H54 (cell line): ENCODE measurements around the gene PINLYP.
A peak's percentile ranks its signal among the peaks of the same experiment; 100 is the strongest.

Source experiments
- DNase-seq: peaks from one replicate; pipeline ENCODE4 v3.0.0; 2011; ENCODE audit warnings: low spot score, mixed read lengths; ENCODE audit not compliant: insufficient read length
- FAIRE-seq: peaks from 3 replicates; lab custom pipeline; 2011; peaks lifted over from hg19 to GRCh38; lab: Jason Lieb, UNC
- POLR2A ChIP-seq: IDR thresholded peaks from 2 replicates; pipeline ENCODE4 v1.6.1; 2011; ENCODE audit warnings: low read depth, mild to moderate bottlenecking, low read length

The PINLYP gene

DNA sequence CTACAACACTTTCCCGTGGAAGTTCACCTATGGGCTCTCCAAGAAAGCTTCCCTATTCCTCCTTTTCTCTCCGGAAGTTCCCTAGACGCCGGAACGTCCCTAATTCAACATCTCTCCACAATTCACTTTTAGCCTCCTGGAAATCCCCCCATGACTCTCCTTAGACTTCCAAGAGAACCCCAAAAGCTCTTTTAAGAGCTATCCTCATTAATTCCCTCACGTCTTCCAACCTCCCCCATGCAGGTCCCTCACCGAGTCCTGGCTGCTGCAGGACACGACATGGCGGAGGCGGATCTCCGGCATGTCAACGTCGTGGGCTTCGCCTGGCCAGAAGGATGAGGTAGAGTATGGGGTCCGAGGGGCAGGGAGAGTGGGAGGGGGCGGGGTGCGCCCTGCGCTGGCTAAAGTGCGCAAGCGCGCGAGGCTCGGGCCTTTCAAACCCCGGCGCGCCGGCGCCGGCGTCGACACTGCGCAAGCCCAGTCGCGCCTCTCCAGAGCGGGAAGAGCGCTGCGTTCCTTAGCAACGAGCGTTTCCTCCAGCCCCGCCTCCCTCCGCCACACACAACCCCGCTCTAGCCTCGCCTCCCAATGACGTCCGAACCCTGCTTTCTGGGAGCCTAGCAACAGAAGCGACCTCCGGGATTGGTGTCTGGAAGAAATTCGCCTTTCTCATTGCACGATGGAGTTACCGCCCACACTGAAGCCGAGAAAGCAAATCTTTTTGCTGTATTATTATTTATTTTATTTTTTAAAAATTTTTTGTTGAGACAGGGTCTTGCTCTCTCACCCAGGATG lies at the start of gene PINLYP, which contains the start of gene XRCC1:
Gene PINLYP, plus strand, starts transcription at position 646 of the 795 bp plus-strand sequence. CDS start 1,391 bp downstream, outside the sequence.
Gene XRCC1, minus strand, starts transcription at position 372 of the 795 bp plus-strand sequence. Its CDS starts 69 bp downstream, at position 303.
- peak; percentile 90 for FAIRE-seq
- TF ChIP-seq POLR2A: peak; percentile 60
- peak; percentile 99 for DNase-seq

- no peak for DNase-seq
- no peak for FAIRE-seq
- no peak for TF ChIP-seq POLR2A
Observed at GRCh38 chr19:43525836-43526771, 49.5 kb upstream of the PINLYP start.

DNA sequence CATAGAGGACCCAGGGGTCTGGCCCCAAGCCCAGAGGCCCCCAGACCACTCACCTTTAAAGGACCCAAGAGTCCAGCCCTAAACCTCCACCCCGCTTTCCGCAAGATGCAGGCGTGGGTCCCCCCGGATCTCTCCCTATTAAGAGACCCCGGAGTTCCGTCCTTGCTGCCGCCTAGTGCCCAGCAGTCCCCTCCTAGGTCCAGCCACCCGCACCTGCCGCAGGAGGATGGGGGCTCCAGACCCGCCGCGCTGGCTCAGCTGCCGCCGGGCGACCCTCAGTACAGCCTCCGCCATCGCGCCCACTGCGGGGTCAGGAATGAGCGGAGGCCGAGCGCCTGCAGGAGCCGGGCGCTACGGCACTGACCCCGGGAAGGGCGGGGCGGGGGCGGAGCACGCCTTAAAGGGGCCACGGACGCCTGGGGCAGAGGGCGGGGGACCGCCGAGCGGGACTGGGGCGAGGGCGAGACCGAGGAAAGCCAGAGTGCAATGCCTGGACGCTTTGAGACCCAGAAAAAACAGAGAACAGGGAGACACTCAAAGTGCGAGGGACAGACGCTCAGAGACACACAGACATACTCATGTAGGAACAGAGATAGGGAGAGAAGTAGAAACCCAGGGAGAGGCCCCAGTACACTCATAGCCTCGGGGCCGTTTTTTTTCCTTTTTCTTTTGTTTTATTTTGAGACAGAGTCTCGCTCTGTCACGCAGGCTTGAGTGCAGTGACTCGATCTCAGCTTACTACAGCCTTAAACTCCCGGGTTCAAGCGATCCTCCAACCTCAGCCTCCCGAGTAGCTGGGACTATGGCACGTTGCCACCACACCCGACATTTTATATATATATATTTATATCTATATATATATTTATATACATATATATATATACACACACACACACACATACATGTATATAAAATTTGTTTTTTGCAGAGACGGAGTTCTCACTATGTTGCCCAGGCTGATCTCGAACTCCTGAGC lies 48.4 kb upstream of the PINLYP start, which contains the start of gene ETHE1:
Gene ETHE1, minus strand, starts transcription at position 318 of the 976 bp plus-strand sequence. Its CDS starts 24 bp downstream, at position 294.
- DNase-seq (peak; percentile 88), FAIRE-seq (no peak)
- peak; percentile 96 for TF ChIP-seq POLR2A

DNA sequence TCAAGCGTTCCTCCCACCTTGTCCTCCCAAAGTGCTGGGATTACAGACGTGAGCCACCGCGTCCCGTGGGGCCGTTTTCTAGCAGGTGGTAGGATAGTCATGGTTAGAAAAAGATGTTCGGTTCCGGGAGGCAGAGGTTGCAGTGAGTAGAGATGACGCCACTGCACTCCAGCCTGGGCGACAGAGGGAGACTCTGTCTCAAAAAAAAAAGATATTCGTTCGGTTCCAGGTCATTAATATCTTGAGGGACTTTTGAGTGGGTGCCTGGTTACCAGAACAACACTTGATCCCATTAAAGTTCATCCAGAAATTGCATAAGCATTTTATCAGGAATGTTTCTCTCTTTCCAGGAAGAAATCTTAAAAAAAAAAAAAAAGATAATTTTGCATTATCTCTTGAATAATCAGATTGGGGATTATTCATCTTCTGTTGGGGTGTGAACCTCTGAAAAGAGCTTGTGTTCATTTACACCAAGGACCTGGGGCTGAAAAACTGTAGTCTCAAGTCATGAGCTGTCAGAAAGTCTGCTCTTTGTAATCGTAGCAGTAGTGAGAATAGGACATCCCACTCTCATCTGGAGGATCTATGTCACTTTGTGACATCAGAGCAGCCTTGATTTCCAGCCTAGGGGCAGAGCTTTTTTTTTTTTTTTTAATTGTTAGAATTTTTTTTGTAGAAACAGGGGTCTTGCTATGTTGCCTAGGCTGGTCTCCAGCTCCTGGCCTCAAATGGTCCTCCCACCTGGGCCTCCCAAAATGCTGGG lies 47.6 kb upstream of the PINLYP start:
- DNase-seq (no peak), FAIRE-seq (no peak)
- no peak for TF ChIP-seq POLR2A

- no peak for TF ChIP-seq POLR2A
- peak; percentile 64 for DNase-seq
- FAIRE-seq: no peak
Observed at GRCh38 chr19:43532571-43532961, 43.0 kb upstream of the PINLYP start.

DNA sequence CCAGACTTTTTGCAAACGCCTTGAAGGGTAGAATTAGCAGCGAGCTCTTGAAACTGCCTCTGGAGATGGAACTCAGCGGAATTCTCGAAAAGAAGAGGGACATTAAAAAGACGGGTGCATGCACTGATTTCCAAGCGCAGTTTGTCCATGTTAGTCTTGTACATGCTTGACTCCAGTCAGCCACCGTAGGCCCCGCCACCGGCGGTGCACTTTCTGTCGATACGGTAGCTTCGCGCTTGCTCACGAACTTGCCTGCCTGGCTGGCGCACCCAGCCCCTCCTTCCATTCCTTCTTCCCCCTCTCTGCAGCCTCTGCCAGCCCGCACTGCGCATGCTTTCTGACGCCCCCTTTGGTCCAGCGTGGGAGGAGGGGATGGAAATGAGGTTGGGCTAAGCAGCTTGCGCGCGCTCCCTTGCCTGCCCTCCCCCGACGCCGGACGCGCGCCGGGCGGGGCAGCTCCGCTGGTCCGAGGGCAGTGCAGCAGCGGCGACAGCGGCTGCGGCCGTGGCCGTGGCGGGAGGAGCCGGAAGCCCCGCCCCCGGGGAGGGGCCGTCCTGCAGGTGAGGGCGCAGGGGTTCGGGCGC lies 42.5 kb upstream of the PINLYP start, which contains the start of gene ZNF575:
Gene ZNF575, plus strand, starts transcription at position 227 of the 584 bp plus-strand sequence. CDS start 1,235 bp downstream, outside the sequence.
- TF ChIP-seq POLR2A: peak; percentile 43
- FAIRE-seq: no peak
- DNase-seq: peak; percentile 94

GRCh38 chr19:43533546-43534304 lies 41.9 kb upstream of the PINLYP start:
- peak; percentile 75 for FAIRE-seq
- DNase-seq: peak; percentile 99
- TF ChIP-seq POLR2A: no peak

GRCh38 chr19:43534305-43534815 lies 41.2 kb upstream of the PINLYP start:
- no peak for TF ChIP-seq POLR2A
- FAIRE-seq (no peak), DNase-seq (no peak)

DNA sequence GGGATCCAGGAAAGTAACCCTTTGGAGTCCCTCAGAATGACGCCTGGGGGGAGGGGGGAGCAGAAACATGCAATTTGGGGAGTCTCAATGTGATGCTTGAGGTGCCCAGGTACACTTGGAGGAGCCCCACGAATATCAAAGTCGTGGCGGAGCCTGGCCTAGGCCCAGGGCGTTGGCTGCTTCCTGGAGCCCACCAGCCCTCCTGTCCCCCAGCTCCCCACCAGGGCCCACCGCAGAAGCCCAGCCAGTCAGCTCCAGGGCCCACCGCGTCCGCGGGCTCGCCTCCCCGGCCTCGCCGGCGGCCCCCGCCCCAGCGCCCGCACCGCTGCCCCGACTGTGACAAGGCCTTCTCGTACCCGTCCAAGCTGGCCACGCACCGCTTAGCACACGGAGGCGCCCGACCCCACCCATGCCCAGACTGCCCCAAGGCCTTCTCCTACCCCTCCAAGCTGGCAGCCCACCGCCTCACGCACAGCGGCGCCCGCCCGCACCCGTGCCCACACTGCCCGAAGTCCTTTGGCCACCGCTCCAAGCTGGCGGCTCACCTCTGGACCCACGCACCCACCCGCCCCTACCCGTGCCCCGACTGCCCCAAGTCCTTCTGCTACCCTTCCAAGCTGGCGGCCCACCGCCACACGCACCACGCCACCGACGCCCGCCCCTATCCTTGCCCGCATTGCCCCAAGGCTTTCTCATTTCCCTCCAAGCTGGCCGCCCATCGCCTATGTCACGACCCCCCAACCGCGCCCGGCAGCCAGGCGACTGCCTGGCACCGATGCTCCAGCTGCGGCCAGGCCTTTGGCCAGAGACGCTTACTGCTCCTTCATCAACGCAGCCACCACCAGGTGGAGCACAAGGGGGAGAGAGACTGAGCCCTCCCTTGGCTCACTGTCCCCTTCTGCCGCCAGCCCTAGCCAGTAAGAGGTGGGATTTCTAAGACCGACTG lies 40.5 kb upstream of the PINLYP start:
- FAIRE-seq (no peak), DNase-seq (no peak)
- TF ChIP-seq POLR2A: no peak

- DNase-seq: no peak
- no peak for FAIRE-seq
- no peak for TF ChIP-seq POLR2A
Observed at GRCh38 chr19:43538922-43539321, 36.7 kb upstream of the PINLYP start.
